GM12874 (cell line): ENCODE measurements around the gene DHRS7B.

Experiments
- CTCF ChIP-seq: IDR thresholded peaks from 2 replicates; pipeline ENCODE4 v1.5.1; 2011; ENCODE audit warnings: low read depth, mild to moderate bottlenecking, control low read depth, low read length, moderate library complexity; ENCODE audit not compliant: insufficient read depth

Gene DHRS7B

GRCh38 chr17:21215935-21216334 lies 89.2 kb downstream of the DHRS7B start:
- TF ChIP-seq CTCF = no peak

GRCh38 chr17:21217346-21217745 lies 90.6 kb downstream of the DHRS7B start:
- no peak for TF ChIP-seq CTCF

GRCh38 chr17:21218101-21218500 lies 91.3 kb downstream of the DHRS7B start:
- no peak for TF ChIP-seq CTCF

GRCh38 chr17:21218831-21219380 lies 92.1 kb downstream of the DHRS7B start:
- TF ChIP-seq CTCF = no peak

- TF ChIP-seq CTCF = no peak
Observed at GRCh38 chr17:21223086-21223485, 96.3 kb downstream of the DHRS7B start.

- TF ChIP-seq CTCF = no peak
Observed at GRCh38 chr17:21228111-21228510, 101.3 kb downstream of the DHRS7B start.

- no peak for TF ChIP-seq CTCF
Observed at GRCh38 chr17:21228845-21229244, 102.1 kb downstream of the DHRS7B start.
